Measurements from ENCODE around the gene NPIPB12.
"Not testable (repeated sequence)": the region's sequence is repeated elsewhere in the genome, so short reads cannot be mapped to it uniquely, and the experiment has no call there.

NPIPB12 gene

DNA sequence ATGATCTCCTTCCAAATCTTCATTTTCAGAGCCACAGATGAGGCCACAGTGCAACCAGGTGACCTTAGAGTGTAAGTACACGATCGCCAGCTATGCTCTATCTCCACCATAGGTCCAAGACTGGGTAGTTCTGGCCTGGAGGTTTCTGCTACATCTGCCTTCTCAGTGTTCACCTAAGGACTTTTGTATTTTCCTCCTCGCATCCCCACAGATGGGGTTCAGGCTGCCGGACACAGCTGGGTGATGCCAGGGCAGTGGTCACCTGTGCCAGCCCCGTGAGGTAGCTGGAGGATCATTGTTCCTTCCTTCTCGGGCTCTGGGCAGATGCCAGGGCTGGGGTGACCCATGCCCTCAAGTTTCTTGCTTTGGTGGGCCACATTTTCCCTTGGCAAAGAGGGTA lies at the start of gene NPIPB12:
TSS of gene NPIPB12 (minus strand) at position 101 of the 400 bp plus-strand sequence.
- DNase-seq (ENCODE audit: low read depth); H3K4me3 ChIP-seq (ENCODE audit: control insufficient read depth, low read depth, low read length): not testable (repeated sequence)

DNA sequence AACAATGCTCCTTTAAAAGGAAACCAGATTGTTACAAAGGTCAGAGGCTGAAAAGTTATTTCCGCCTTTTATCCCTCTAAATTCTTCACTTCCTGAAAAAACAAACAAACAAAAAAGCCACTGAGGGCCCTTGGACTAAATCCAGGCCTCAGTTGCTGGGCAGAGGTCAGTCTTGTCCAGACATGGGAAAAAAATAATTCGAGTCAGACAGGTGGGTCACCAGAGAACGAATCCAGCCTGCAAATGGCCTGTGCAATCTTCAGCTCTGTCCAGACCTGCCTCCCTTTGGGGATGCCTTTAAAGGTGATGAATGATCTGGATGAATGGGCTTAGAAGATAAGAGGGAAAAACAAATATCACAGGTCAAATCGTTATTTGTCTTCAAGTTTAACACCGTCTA lies 15.3 kb upstream of the NPIPB12 start:
- H3K4me3 ChIP-seq (ENCODE audit: control insufficient read depth, low read depth, low read length); DNase-seq (ENCODE audit: low read depth): not testable (repeated sequence)

- H3K4me3 ChIP-seq (ENCODE audit: control insufficient read depth, low read depth, low read length); DNase-seq (ENCODE audit: low read depth): not testable (repeated sequence)
These were observed 23.9 kb downstream of the NPIPB12 start for GRCh38 chr16:29482276-29482675.

GRCh38 chr16:29472065-29472464 lies 34.1 kb downstream of the NPIPB12 start:
- not testable (repeated sequence) for H3K4me3 ChIP-seq (ENCODE audit: control insufficient read depth, low read depth, low read length); DNase-seq (ENCODE audit: low read depth)

DNA sequence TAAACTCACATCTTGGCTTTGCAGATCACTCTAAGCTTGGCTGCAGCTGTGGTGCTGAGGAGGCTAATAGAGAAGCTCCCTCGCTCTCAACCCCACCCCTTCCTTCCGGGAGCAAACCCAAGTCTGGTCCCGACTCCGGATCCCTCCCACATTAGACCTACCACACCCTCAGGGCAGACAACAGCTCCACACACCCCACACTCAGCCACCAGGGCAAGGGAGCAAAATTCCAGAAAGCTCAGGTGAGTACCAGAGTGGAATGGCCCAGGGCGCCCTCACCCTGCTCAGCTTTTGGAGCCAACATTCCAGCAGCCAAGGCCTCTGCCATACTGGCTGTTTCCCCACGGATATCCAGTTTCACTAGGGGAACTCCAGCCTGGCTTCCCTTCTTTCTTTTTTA lies 36.5 kb downstream of the NPIPB12 start:
- not testable (repeated sequence) for DNase-seq (ENCODE audit: low read depth); H3K4me3 ChIP-seq (ENCODE audit: control insufficient read depth, low read depth, low read length)

GRCh38 chr16:29467654-29468366 lies 38.4 kb downstream of the NPIPB12 start:
- DNase-seq (ENCODE audit: low read depth) = not testable (repeated sequence)

DNA sequence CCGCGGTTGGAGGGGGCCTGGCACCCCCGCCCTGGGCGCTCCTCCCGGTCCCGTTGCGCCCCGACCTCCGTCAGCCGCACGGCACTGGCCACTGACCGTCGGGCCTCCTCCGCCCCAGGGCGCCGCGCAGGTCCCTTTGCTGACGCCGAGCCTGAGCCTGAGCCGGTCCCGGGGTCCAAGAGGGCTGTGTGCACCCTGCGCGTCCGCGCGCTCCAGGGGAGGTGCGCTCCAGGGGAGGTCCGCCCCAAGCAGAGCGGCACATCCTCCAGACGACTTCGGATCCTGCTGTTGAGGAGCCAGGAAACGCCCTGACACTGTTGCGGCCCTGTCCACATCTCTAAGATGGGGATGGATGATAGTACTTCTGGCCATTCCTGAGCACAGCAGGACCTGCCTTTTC lies 39.3 kb downstream of the NPIPB12 start:
- H3K4me3 ChIP-seq (ENCODE audit: control insufficient read depth, low read depth, low read length); DNase-seq (ENCODE audit: low read depth): not testable (repeated sequence)

More at GRCh38 chr16:29467654-29468366, 38.4 kb downstream of the NPIPB12 start:
- not testable (repeated sequence) for H3K4me3 ChIP-seq (ENCODE audit: control insufficient read depth, low read depth, low read length)

- H3K4me3 ChIP-seq (ENCODE audit: control insufficient read depth, low read depth, low read length); DNase-seq (ENCODE audit: low read depth): not testable (repeated sequence)
These were observed 40.0 kb downstream of the NPIPB12 start for GRCh38 chr16:29465985-29466824.

DNA sequence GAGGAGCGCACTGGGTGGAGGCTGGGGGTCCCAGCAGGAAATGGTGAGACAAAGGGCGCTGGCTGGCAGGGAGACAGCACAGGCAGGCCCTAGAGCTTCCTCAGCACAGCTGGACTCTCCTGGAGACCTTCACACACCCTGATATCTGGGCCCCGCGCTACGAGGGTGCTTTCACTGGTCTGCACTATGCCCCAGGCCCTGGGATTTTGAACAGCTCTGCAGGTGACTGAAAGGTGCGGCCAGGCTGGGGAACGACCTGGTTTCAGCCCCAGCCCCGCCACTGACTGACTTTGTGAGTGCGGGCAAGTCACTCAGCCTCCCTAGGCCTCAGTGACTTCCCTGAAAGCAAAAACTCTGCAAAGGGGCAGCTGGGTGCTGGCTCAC lies 45.6 kb downstream of the NPIPB12 start:
- not testable (repeated sequence) for DNase-seq (ENCODE audit: low read depth); H3K4me3 ChIP-seq (ENCODE audit: control insufficient read depth, low read depth, low read length)

GRCh38 chr16:29459706-29460646 lies 46.2 kb downstream of the NPIPB12 start, which contains the start of gene SULT1A4:
TSS of gene SULT1A4 (plus strand) at chr16:29459913. CDS start at chr16:29461386, 1,473 bp downstream.
- not testable (repeated sequence) for H3K4me3 ChIP-seq (ENCODE audit: control insufficient read depth, low read depth, low read length); DNase-seq (ENCODE audit: low read depth)

- DNase-seq (ENCODE audit: low read depth); H3K4me3 ChIP-seq (ENCODE audit: control insufficient read depth, low read depth, low read length): not testable (repeated sequence)
These were observed 48.5 kb downstream of the NPIPB12 start for GRCh38 chr16:29457660-29458059.

GRCh38 chr16:29454828-29455227 lies 51.4 kb downstream of the NPIPB12 start:
- DNase-seq (ENCODE audit: low read depth); H3K4me3 ChIP-seq (ENCODE audit: control insufficient read depth, low read depth, low read length): not testable (repeated sequence)

DNA sequence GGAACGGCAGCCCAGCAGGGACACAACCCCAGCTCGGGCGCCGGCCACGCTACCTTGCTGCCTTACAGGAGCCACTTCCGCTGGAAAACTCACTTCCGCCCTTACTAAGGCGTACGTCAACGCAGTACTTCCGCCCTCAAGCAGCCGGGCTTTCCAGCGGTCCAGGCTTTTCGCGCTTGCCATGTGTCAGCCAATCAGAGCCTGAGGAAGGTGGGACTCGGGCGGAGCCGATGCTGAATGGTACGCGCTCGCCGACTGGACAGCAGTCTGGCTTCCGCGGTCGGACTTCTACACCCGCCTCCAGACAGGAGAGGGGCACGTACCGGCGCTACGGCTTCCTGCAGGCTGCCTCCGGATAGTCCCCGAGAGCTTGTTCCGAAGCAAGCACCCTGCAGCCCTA lies 51.9 kb downstream of the NPIPB12 start, which contains the start of the genes BOLA2 and SLX1B:
TSS of gene BOLA2 (minus strand) at position 83 of the 400 bp plus-strand sequence. CDS start 98 bp downstream, outside the sequence.
TSS of gene SLX1B (plus strand) at position 265 of the 400 bp plus-strand sequence.
- DNase-seq (ENCODE audit: low read depth); H3K4me3 ChIP-seq (ENCODE audit: control insufficient read depth, low read depth, low read length): not testable (repeated sequence)

- DNase-seq (ENCODE audit: low read depth) = not testable (repeated sequence)
These were observed 52.5 kb downstream of the NPIPB12 start for GRCh38 chr16:29453754-29454153.

More at GRCh38 chr16:29453754-29454153, 52.5 kb downstream of the NPIPB12 start:
- H3K4me3 ChIP-seq (ENCODE audit: control insufficient read depth, low read depth, low read length) = not testable (repeated sequence)

All from AG09309 (cell line).